Middle frontal gyrus (tissue), 1 donor: ENCODE results near the gene ERGIC1.
"Not testable (repeated sequence)": the region's sequence is repeated elsewhere in the genome, so short reads cannot be mapped to it uniquely, and the experiment has no call there.

Experiments
- DNase-seq: peaks from one replicate; pipeline ENCODE4 v3.0.0-alpha.2; 2015; ENCODE audit warnings: low spot score; ENCODE audit errors: extremely low spot score

ERGIC1 gene

DNA sequence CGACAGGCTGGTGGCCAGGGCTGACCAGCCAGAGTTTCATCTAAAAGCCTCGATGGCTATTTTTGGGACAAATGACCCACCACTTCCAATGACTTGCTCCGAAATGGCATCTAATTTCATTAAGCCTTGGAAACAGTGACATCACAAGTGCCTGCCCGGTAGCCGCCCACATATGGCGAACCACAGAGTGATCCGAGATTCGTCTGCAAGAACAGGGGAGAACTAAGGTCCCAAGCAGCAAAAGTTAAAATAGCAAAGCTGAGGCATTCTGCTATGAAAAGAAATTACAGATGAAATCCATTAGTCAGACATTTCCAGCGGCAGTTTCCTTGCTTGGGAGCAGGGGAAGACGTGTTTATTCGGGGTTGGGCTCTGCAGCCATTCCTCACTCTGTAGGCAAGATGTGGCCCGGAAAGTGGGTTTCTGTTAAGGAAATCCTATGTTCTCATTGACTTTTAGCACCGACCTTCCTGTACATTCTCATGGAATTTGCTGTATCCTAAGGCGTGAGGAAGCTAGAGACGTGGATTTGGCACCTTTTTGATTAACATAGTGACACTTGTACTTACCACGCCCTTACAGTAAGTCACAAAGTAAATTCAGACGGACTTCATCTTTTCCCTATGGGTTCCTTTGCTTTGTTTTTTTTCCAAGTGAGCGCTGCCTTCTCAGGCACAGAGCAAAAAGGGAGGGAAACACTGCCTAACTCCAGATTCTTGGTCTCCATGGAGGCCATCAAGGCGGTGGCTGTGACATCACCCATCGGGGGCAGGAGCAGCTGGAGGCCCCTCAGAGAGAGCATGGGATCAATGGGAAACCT is 45.1 kb downstream of the ERGIC1 start:
- DNase-seq, result no peak

DNA sequence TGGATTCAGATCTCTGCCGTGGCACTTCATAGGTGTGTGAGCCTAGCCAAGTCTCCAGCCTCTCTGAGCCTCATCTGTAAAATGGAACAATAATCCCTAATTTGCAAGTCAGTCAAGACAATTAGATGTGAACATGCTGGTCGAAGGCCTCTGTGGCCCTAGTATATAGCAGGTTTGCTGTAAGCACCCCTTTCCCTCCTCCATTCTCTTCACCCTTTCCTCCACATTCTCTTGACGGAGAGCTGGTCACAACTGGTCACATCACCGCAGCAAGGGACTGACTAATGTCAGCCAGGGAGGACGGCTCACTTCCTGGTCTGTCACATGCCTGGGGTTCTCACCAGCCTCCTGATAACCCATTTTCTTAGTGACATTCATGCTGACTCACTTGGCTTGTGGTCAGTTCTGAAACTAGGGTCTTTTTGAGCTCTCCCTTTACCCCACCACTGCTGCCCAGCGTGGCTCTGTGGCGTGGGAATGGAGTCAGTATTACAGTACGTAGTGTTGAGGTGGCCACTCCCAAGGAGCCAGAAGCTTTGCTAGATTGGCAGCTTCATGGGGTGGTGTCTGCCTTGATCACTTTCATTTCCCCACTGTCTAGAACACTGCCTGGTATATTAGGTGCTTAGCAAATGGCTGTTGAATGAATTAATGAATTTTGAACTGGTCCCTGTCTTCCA is 47.8 kb downstream of the ERGIC1 start:
- no peak for DNase-seq

GRCh38 chr5:172883066-172883465 is 49.0 kb downstream of the ERGIC1 start:
- no peak for DNase-seq

DNA sequence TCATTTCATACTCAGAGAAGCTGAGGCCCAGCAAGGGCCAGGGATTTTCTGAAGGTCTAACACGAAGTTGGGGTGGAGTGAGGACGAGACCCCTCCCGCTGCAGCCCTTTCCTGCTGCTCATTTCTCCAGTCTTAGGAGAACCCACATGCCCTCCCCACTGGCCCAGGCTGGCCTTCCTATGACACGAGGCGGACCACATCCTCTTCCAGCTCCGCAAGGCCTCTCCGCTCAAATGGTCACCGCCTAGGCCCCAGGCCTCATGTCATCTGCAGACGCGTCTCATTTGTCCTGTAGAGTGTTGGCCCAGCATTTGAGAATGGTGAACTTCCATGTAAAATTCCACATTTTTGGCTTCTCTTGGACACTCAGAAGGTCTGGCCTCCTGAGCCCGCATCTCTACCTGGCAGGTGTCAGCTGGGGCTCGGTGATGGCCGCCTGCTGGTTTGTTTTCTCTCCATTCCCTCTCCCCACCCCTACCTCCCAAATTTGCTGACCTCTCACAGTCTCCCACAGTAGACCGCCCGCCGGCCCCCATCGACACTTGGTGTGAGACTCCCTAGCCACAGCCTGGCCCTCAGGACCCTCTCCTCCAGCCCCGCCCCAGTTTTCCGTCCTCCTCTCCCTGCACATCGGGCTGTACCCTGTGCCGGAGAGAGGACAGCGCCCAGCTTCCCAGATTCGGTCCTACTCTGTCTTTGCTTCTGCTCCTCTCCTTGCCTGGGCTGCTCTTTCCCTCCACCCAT is 51.7 kb downstream of the ERGIC1 start:
- no peak for DNase-seq

GRCh38 chr5:172886476-172886875 is 52.4 kb downstream of the ERGIC1 start:
- DNase-seq, result no peak

DNA sequence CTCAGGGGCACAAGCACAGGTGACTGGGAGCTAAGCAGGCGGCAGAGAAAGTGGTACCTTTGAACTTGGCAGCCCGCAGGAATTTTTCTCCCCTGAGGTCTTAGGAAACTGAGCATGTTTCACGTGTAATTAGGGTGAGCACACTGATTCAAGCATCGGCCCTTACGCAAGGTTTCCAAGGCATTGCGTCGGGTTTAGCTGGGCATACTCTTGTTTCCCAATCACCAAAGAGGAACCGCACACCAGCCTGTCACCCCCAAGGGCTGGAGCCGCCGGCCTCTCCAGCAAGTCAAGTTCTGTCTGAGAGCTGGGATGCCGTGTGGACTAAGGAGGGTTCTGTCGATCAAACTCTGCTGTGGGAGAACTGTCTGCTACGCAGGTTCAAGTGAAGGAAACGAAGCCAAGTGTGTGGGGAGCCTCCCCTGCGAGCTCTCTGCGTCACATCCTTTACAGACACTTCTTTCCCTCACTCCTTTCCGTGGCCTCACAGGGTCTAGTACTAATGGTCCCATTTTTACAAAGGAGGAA is 53.0 kb downstream of the ERGIC1 start:
- DNase-seq, result peak; percentile 22

- DNase-seq, result no peak
These were observed 53.6 kb downstream of the ERGIC1 start for GRCh38 chr5:172887692-172888091.

- no peak for DNase-seq
These were observed 56.6 kb downstream of the ERGIC1 start for GRCh38 chr5:172890659-172891058.

GRCh38 chr5:172891716-172892421 is 57.8 kb downstream of the ERGIC1 start:
- no peak for DNase-seq

DNA sequence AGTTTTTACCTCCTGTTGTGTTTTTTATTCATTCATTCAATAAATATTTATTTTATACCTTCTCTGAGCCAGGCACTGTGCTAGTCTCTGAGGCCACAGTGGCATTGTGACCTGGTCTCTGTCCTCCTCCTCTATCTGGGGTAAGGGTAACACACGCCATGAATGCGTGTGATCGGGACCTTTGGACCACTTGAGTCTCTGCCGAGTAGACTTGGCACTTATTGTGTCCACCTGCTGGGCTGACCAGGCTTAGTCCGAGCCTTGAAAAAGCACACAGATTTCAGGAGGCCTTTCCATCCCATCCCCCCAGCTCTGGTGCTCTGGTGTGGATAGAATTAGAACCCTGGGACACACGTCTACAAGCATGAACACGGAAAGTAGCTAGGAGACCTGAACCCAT is 58.7 kb downstream of the ERGIC1 start:
- DNase-seq, result no peak

- DNase-seq, result no peak
These were observed 60.8 kb downstream of the ERGIC1 start for GRCh38 chr5:172894767-172895388.

DNA sequence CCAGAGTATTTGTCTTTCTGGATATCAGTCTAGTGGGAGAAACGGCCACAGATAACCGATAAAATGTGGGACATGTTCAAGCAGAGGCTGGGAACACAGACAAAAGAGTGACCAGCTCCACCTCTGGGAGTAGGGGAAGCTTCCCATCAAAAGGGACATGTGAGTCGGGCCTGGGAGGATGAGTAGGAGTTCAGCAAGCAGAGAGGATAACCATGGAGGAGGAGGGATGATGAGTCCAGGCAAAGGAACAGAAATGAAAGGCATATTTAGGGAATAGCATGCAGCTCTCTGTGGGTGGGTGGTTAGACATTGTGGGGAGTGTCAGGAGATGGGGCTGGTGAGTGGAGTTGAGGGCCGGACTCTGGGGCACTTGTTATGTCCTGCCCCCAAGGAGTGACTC is 61.5 kb downstream of the ERGIC1 start:
- DNase-seq, result no peak

DNA sequence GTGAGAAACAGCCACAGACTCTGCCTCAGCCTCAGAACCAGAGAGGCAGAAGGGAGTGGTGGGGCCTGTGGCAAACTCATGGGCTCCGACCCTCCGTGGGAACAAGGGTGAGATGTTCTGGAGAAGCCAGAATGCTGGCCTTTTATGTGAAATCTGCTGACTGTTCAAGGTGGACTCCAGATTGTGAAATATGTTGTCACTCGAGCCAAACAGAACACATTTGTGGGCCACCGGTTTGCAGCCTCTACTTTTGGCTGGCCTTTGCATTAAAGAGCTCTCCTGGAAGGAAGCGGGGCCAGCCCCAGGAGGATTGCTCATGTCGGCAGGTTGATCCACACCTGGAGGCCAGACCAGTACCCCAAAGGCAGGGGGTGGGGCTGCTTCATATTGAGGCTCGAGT is 62.4 kb downstream of the ERGIC1 start:
- DNase-seq, result no peak

DNA sequence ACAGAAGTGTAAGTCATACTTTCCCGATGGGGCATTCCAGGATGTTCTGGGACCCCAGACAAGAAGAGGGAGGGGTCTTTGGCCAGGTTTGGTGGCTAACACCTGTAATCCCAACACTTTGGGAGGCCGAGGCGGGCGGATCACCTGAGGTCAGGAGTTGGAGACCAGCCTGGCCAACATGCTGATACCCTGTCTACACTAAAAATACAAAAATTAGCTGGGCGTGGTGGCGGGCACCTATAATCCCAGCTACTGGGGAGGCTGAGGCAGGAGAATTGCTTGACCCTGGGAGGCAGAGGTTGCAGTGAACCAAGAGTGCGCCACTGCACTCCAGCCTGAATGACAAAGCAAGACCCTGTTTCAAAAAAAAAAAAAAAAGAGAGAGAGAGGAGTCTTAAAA is 63.0 kb downstream of the ERGIC1 start:
- not testable (repeated sequence) for DNase-seq

DNA sequence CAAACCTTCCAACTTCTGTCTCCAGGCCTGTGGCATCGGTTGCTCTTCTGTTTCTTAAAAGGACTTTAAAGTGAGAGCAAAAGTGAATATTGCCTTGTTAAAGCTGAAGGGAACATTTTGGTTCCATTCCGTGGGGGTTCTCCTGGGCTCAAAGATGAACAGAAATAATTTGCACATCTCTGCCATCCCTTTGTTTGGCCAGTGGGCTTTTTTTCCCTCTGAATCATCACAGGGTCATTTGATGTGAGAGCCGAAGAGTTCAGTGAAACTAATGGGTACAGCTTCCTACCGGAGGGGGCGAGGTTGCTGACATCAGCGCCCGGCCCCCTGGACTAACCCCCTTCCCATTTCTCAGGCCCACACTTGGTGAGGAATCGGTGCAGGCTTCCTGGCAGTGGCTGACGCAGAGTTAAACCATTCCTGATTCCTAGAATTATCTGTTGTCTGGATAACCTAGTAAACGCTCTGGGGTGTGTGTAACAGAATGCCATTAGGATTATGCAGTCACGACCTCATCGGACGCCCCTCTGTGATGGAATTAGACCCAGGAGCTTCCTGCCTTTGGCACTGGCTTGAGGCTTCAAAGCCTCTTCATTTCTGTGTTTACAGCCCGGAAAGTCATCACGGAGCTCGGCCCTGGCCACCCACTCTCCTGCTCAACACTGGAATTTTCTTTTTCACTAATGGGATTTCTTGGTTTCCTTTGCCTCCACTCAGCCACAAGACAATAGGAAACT is 63.6 kb downstream of the ERGIC1 start:
- no peak for DNase-seq

DNA sequence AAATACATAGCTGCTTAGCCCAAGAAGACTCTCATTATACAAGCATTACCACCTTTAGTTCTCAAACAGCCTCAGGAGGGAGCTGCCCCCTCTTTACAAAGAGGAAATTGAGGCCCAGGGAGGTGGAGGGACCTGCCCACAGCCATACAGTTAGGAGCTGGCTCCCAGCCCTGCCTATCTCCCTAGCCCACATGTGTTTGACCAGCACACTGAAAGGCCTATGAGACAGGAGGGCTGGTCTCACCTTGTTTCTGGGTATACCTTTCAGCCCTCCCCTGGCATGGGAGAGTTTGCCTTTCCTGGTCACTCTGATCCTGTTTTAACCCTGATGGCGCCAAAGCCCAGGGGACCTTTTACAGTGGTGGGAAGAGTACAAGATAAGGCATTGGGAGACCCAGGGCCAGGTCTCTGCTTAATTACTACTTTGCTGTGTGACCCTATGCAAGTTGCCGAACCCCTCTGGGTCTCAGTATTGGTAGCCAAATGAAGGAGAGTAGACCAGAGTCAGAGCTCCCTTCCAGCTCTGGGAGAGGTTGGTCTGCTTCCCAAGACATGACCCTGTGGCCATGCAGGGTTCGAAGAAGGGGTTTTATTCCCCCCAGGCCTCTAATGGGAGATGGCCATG is 64.3 kb downstream of the ERGIC1 start:
- DNase-seq, result no peak

GRCh38 chr5:172898843-172899369 is 64.9 kb downstream of the ERGIC1 start:
- no peak for DNase-seq

DNA sequence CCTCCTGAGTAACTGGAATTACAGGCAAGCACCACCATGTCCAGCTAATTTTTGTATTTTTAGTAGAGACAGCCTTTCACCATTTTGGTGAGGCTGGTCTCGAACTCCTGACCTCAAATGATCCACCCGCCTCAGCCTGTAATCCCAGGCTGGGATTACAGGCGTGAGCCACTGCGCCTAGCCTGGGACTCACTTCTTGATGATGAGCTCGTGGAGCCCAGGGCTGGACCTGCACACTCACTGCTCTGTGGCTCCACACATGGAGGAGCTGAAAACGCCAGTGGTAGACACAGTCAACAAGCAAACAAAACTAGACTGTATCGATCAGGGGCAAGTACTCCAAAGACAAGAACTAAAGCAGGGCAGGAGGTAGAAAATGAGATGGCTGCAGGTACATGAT is 65.4 kb downstream of the ERGIC1 start:
- DNase-seq, result no peak

- no peak for DNase-seq
These were observed 67.1 kb downstream of the ERGIC1 start for GRCh38 chr5:172901012-172901780.
